C4-2B (cell line): ENCODE data around the gene DNASE2B.

ENCODE experiments used
- CTCF ChIP-seq: fragments of 450-650 bp; conservative IDR thresholded peaks from 2 replicates; pipeline ENCODE4 v1.5.1; 2017; ENCODE audit warnings: mild to moderate bottlenecking
- ZFX ChIP-seq: fragments of 450-650 bp; IDR thresholded peaks from 2 replicates; pipeline ENCODE4 v1.6.1; 2017

- TF ChIP-seq CTCF (no peak), ZFX (no peak)
Measured at GRCh38 chr1:84424513-84425149, 26.3 kb downstream of the DNASE2B start.
